ENCODE measurements around the gene PILRA. TPM values are rescaled to one million over a fixed set of nuclear protein-coding genes. Genes with fewer than 3 reads are reported as not detected.

The PILRA gene
- total RNA-seq, 2 donors from 2014 or later = 5.0 to 8.5 TPM

- DNase-seq (ENCODE audit: low spot score) (no peak), ATAC-seq (ENCODE audit: insufficient number of reproducible peaks, low FRiP score, low read depth) (no peak)
- Histone ChIP-seq H3K4me1 (ENCODE audit: control insufficient read depth in 1 of 2, low read depth in 2 of 2) (no peaks in the 10 kb centered on the region), H3K4me3 (no peak overlapping the region), H3K36me3 (peaks cover 3% of the 10 kb centered on the region), H3K9me3 (no peaks in the 10 kb centered on the region), H3K27me3 (replicated peaks; ENCODE audit: insufficient read depth) (no peaks in the 10 kb centered on the region), H3K27ac (no peak overlapping the region)
- TF ChIP-seq CTCF (IDR thresholded peaks at IDR 0.05) = no peak
Measured at GRCh38 chr7:100397315-100398081, 24.2 kb downstream of the PILRA start.

- DNase-seq (ENCODE audit: low spot score) = no peak
- Histone ChIP-seq H3K4me1 (ENCODE audit: control insufficient read depth in 1 of 2, low read depth in 2 of 2) (no peaks in the 10 kb centered on the region), H3K9me3 (no peaks in the 10 kb centered on the region), H3K36me3 (peaks cover 3% of the 10 kb centered on the region), H3K4me3 (no peak overlapping the region), H3K27ac (no peak overlapping the region), H3K27me3 (replicated peaks; ENCODE audit: insufficient read depth) (no peaks in the 10 kb centered on the region)
- TF ChIP-seq CTCF (IDR thresholded peaks at IDR 0.05) = no peak
- no peak for ATAC-seq (ENCODE audit: insufficient number of reproducible peaks, low FRiP score, low read depth)
Measured at GRCh38 chr7:100398239-100398638, 25.0 kb downstream of the PILRA start.

GRCh38 chr7:100400041-100400440 lies 26.8 kb downstream of the PILRA start:
- DNase-seq (ENCODE audit: low spot score) = no peak
- H3K9me3 ChIP-seq = no peaks in the 10 kb centered on the region
- H3K27me3 ChIP-seq (replicated peaks; ENCODE audit: insufficient read depth) = no peaks in the 10 kb centered on the region
- H3K4me1 ChIP-seq (ENCODE audit: control insufficient read depth in 1 of 2, low read depth in 2 of 2) = no peaks in the 10 kb centered on the region
- no peak overlapping the region for H3K27ac ChIP-seq
- TF ChIP-seq CTCF (IDR thresholded peaks at IDR 0.05) = no peak
- H3K36me3 ChIP-seq = peaks cover 3% of the 10 kb centered on the region
- no peak for ATAC-seq (ENCODE audit: insufficient number of reproducible peaks, low FRiP score, low read depth)
- H3K4me3 ChIP-seq = no peak overlapping the region

- H3K36me3 ChIP-seq = peaks cover 3% of the 10 kb centered on the region
- DNase-seq (ENCODE audit: low spot score) = no peak
- H3K9me3 ChIP-seq = no peaks in the 10 kb centered on the region
- H3K4me3 ChIP-seq = no peak overlapping the region
- no peak for TF ChIP-seq CTCF (IDR thresholded peaks at IDR 0.05)
- no peaks in the 10 kb centered on the region for H3K4me1 ChIP-seq (ENCODE audit: control insufficient read depth in 1 of 2, low read depth in 2 of 2)
- no peak for ATAC-seq (ENCODE audit: insufficient number of reproducible peaks, low FRiP score, low read depth)
- H3K27ac ChIP-seq = no peak overlapping the region
- H3K27me3 ChIP-seq (replicated peaks; ENCODE audit: insufficient read depth) = no peaks in the 10 kb centered on the region
Measured at GRCh38 chr7:100400656-100401055, 27.4 kb downstream of the PILRA start.

- TF ChIP-seq CTCF (IDR thresholded peaks at IDR 0.05) = no peak
- no peak for ATAC-seq (ENCODE audit: insufficient number of reproducible peaks, low FRiP score, low read depth)
- no peak overlapping the region for H3K4me3 ChIP-seq
- H3K9me3 ChIP-seq = no peaks in the 10 kb centered on the region
- H3K36me3 ChIP-seq = peaks cover 3% of the 10 kb centered on the region
- no peaks in the 10 kb centered on the region for H3K4me1 ChIP-seq (ENCODE audit: control insufficient read depth in 1 of 2, low read depth in 2 of 2)
- H3K27ac ChIP-seq = no peak overlapping the region
- H3K27me3 ChIP-seq (replicated peaks; ENCODE audit: insufficient read depth) = no peaks in the 10 kb centered on the region
- no peak for DNase-seq (ENCODE audit: low spot score)
Measured at GRCh38 chr7:100401811-100402210, 28.5 kb downstream of the PILRA start.

Measured in thoracic aorta (tissue), 2 donors.